GM23338 (cell line): ENCODE data around the gene SWT1. TPM values are rescaled to one million over a fixed set of nuclear protein-coding genes. Genes with fewer than 3 reads are reported as not detected.

Source experiments
- ATAC-seq: fragments of 200-7000 bp; cut with Tn5 transposase; 3 replicates; pipeline ENCODE4 v1.9.1; 2020
- DNase-seq: peaks from one replicate; pipeline ENCODE4 v3.0.0-alpha.2; 2015; ENCODE audit warnings: low spot score
- H2AFZ ChIP-seq: fragments of 200-600 bp; sonication (generic); 2 replicates; pipeline ENCODE4 v1.8.0; 2016; ENCODE audit warnings: antibody characterized with exemption, mild to moderate bottlenecking, moderate library complexity
- H3F3A ChIP-seq: fragments of 200-600 bp; sonication (generic); replicated peaks from 2 replicates; pipeline ENCODE4 v1.8.0; 2017; ENCODE audit warnings: antibody characterized with exemption, mixed run types, low read depth
- H3K27ac ChIP-seq: fragments of 200-600 bp; sonication (generic); 2 replicates; pipeline ENCODE4 v1.6.1; 2016; ENCODE audit warnings: low read depth
- H3K27me3 ChIP-seq: fragments of 200-600 bp; sonication (generic); 2 replicates; pipeline ENCODE4 v1.8.0; 2016; ENCODE audit warnings: mild to moderate bottlenecking, mixed run types, moderate library complexity; ENCODE audit not compliant: insufficient read depth
- H3K36me3 ChIP-seq: fragments of 200-600 bp; sonication (generic); 2 replicates; pipeline ENCODE4 v1.8.0; 2016; ENCODE audit warnings: mild to moderate bottlenecking; ENCODE audit not compliant: insufficient read depth
- H3K4me1 ChIP-seq: fragments of 200-600 bp; sonication (generic); 2 replicates; pipeline ENCODE4 v1.8.0; 2016; ENCODE audit warnings: mild to moderate bottlenecking, moderate library complexity; ENCODE audit not compliant: insufficient read depth
- H3K4me2 ChIP-seq: fragments of 200-600 bp; sonication (generic); 2 replicates; pipeline ENCODE4 v1.7.1; 2017; ENCODE audit warnings: mixed run types
- H3K4me3 ChIP-seq: fragments of 200-600 bp; sonication (generic); 2 replicates; pipeline ENCODE4 v1.6.1; 2016; ENCODE audit warnings: mixed run types
- H3K79me2 ChIP-seq: fragments of 200-600 bp; sonication (generic); replicated peaks from 2 replicates; pipeline ENCODE4 v1.8.0; 2017; ENCODE audit warnings: mild to moderate bottlenecking; ENCODE audit not compliant: insufficient read depth
- H3K9me2 ChIP-seq: fragments of 200-600 bp; sonication (generic); 2 replicates; pipeline ENCODE4 v1.8.0; 2017; ENCODE audit not compliant: insufficient read depth
- H4K20me1 ChIP-seq: fragments of 200-600 bp; sonication (generic); replicated peaks from 2 replicates; pipeline ENCODE4 v1.8.0; 2017; ENCODE audit warnings: mild to moderate bottlenecking; ENCODE audit not compliant: insufficient read depth
- H3K27ac Mint-ChIP-seq: 2 replicates; pipeline ENCODE4 v1.8.0; 2020; ENCODE audit warnings: inconsistent platforms, mild to moderate bottlenecking, moderate library complexity, mixed read lengths
- H3K27me3 Mint-ChIP-seq: 3 replicates; pipeline ENCODE4 v1.8.0; 2022; ENCODE audit warnings: low read depth, mild to moderate bottlenecking, moderate library complexity, mixed read lengths, inconsistent platforms; ENCODE audit not compliant: insufficient read depth, poor library complexity
- H3K36me3 Mint-ChIP-seq: 3 replicates; pipeline ENCODE4 v1.8.0; 2021; ENCODE audit warnings: low read depth, mild to moderate bottlenecking, inconsistent platforms, moderate library complexity, mixed read lengths
- H3K4me1 Mint-ChIP-seq: 3 replicates; pipeline ENCODE4 v1.8.0; 2020; ENCODE audit warnings: mild to moderate bottlenecking, inconsistent platforms, mixed read lengths
- H3K4me3 Mint-ChIP-seq: 3 replicates; pipeline ENCODE4 v1.8.0; 2021; ENCODE audit warnings: moderate library complexity, mild to moderate bottlenecking, inconsistent platforms, mixed read lengths
- H3K9me3 Mint-ChIP-seq: 3 replicates; pipeline ENCODE4 v1.8.0; 2020; ENCODE audit warnings: moderate library complexity, mild to moderate bottlenecking, inconsistent platforms, mixed read lengths
- CREB1 ChIP-seq: fragments of 250-450 bp; sonication (Bioruptor Pico); IDR thresholded peaks from 2 replicates; pipeline ENCODE4 v1.5.0; 2020; ENCODE audit warnings: low read depth, mild to moderate bottlenecking, moderate library complexity
- CTCF ChIP-seq, 2 experiments: fragments of 200-600 bp in 1 of 2; sonication (generic) in 1 of 2; conservative IDR thresholded peaks; 2 replicates each; pipeline versions ENCODE4 v1.5.1 to v1.6.1; 2016 to 2017; ENCODE audit warnings: antibody characterized with exemption in 2 of 2, low read depth in 2 of 2, mild to moderate bottlenecking in 2 of 2, moderate library complexity in 1 of 2
- EZH2 ChIP-seq: fragments of 200-600 bp; sonication (generic); IDR thresholded peaks from one replicate; pipeline ENCODE4 v1.8.0; 2017; ENCODE audit warnings: antibody characterized with exemption, mild to moderate bottlenecking, low read depth; ENCODE audit not compliant: unreplicated experiment
- EZH2phosphoT487 ChIP-seq: fragments of 200-600 bp; sonication (generic); IDR thresholded peaks from one replicate; pipeline ENCODE4 v1.8.1; 2018; ENCODE audit warnings: antibody characterized with exemption; ENCODE audit not compliant: unreplicated experiment
- JUNB ChIP-seq: IDR thresholded peaks from one replicate; pipeline ENCODE4 v1.6.1; 2016; ENCODE audit warnings: antibody characterized with exemption; ENCODE audit not compliant: unreplicated experiment
- NANOG ChIP-seq: IDR thresholded peaks from 2 replicates; pipeline ENCODE4 v1.6.1; 2016; ENCODE audit warnings: antibody characterized with exemption, borderline replicate concordance
- POLR2AphosphoS5 ChIP-seq: IDR thresholded peaks from 2 replicates; pipeline ENCODE4 v1.6.1; 2016; ENCODE audit warnings: antibody characterized with exemption, low read depth
- STAT1 ChIP-seq: IDR thresholded peaks from one replicate; pipeline ENCODE4 v1.6.1; 2016; ENCODE audit warnings: antibody characterized with exemption; ENCODE audit not compliant: unreplicated experiment
- ZNF114 ChIP-seq: fragments of 250-450 bp; sonication (Bioruptor Pico); IDR thresholded peaks from 2 replicates; pipeline ENCODE4 v1.5.0; 2020; ENCODE audit warnings: mild to moderate bottlenecking, moderate library complexity
- ZNF331 ChIP-seq: fragments of 250-450 bp; sonication (Bioruptor Pico); IDR thresholded peaks from 2 replicates; pipeline ENCODE4 v1.5.0; 2020; ENCODE audit warnings: low read depth, mild to moderate bottlenecking, moderate library complexity
- ZNF462 ChIP-seq: fragments of 250-450 bp; sonication (Bioruptor Pico); IDR thresholded peaks from 2 replicates; pipeline ENCODE4 v1.5.0; 2020; ENCODE audit warnings: mild to moderate bottlenecking, moderate library complexity
- polyA plus RNA-seq: library from polyadenylated mRNA; unstranded; fragments of >200 nt; fragmentation: Nextera tagmentation; extraction: Ambion mirVana; gene quantifications from 2 replicates; pipeline ENCODE4 v1.2.1, GENCODE V29; 2016
- total RNA-seq: library from RNA; depleted of rRNA; stranded (reverse); fragments of >200 nt; shearing (Covaris generic); gene quantifications from 2 replicates; pipeline ENCODE4 v1.2.3, GENCODE V29; 2014

The SWT1 gene
- total and polyA plus RNA-seq, 2 experiments from 2014 or later: 3.6 to 5.7 TPM

GRCh38 chr1:185229981-185230380 is 73.0 kb downstream of the SWT1 start:
- H3K79me2 ChIP-seq: no peaks in the 10 kb centered on the region
- TF ChIP-seq NANOG (no peak), CTCF (conservative IDR thresholded peaks at IDR 0.05; ENCODE audit: low read depth in 2 of 2) (no peak), EZH2phosphoT487 (no peak), CREB1 (no peak), EZH2 (no peak), ZNF331 (CRISPR knock-in tag) (no peak), JUNB (no peak), POLR2AphosphoS5 (no peak), STAT1 (no peak), ZNF462 (CRISPR knock-in tag) (no peak), ZNF114 (no peak)
- Mint-ChIP-seq H3K9me3 (0 out of 3 replicates have a peak, but pooled peaks cover 1% of the 10 kb centered on the region), H3K36me3 (peaks cover 2% of the 10 kb centered on the region; the same call in 1 of the 3 replicates), H3K4me3 (no peak overlapping the region), H3K4me1 (no peaks in the 10 kb centered on the region), H3K27ac (no peak overlapping the region), H3K27me3 (no peaks in the 10 kb centered on the region)
- no peak overlapping the region for H3K4me2 ChIP-seq
- H3F3A ChIP-seq: no peaks in the 10 kb centered on the region
- DNase-seq (no peak), ATAC-seq (no peak)
- no peak overlapping the region for H3K27ac ChIP-seq
- H3K4me3 ChIP-seq: no peak overlapping the region
- H3K4me1 ChIP-seq: no peaks in the 10 kb centered on the region
- H3K9me2 ChIP-seq: no peaks in the 10 kb centered on the region
- H3K36me3 ChIP-seq: no peaks in the 10 kb centered on the region
- H3K27me3 ChIP-seq: no peaks in the 10 kb centered on the region
- no peak overlapping the region for H2AFZ ChIP-seq
- H4K20me1 ChIP-seq: no peaks in the 10 kb centered on the region
